HL-60/S4 treated with phorbol 12-myristate 13-acetate at 8.2 ng/mL for 4 days and 3 days (cell line): ENCODE data around the gene C1QL4.

Source experiments
- in situ Hi-C: fragments of 300-500 bp; cut with MboI; formaldehyde crosslinking; loops from 2 replicates; pipeline ENCODE4 v1.15.0; 2022; ENCODE audit warnings: low sequenced_read_pairs

Gene C1QL4

DNA sequence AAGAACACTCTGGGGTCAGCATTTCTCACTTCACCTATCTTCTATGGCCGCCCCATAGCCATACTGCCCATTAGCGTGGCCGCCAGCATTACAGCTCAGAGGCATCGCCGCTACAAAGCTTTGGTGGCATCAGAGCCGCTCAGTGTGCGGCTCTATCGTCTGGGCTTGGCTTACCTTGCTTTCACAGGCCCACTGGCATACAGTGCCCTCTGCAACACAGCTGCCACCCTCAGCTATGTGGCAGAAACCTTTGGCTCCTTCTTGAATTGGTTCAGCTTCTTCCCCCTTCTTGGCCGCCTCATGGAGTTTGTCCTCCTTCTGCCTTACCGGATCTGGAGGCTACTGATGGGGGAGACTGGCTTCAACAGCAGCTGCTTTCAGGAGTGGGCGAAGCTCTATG is 12.3 kb upstream of the C1QL4 start:
- in situ Hi-C loops = loop anchor here (10.0 kb wide), 1 partner anchor 64 kb away; no protein-coding TSS in a partner anchor

DNA sequence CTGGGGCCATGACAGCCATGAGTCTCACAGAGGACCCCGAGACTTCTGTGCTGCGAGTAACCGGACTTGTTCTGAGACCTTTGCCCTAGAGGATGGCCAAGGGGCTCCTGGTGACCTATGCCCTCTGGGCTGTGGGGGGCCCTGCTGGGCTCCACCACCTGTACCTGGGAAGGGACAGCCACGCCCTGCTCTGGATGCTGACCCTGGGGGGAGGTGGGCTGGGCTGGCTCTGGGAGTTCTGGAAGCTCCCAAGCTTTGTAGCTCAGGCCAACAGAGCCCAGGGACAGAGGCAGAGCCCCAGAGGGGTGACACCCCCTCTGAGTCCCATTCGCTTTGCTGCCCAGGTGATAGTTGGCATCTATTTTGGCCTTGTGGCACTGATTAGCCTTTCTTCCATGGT is 11.8 kb upstream of the C1QL4 start:
- in situ Hi-C loops = loop anchor here (10.0 kb wide), 1 partner anchor 64 kb away; no protein-coding TSS in a partner anchor

GRCh38 chr12:49347311-49348193 is 10.6 kb upstream of the C1QL4 start:
- in situ Hi-C loops = loop anchor here (10.0 kb wide), 1 partner anchor 63 kb away; no protein-coding TSS in a partner anchor

DNA sequence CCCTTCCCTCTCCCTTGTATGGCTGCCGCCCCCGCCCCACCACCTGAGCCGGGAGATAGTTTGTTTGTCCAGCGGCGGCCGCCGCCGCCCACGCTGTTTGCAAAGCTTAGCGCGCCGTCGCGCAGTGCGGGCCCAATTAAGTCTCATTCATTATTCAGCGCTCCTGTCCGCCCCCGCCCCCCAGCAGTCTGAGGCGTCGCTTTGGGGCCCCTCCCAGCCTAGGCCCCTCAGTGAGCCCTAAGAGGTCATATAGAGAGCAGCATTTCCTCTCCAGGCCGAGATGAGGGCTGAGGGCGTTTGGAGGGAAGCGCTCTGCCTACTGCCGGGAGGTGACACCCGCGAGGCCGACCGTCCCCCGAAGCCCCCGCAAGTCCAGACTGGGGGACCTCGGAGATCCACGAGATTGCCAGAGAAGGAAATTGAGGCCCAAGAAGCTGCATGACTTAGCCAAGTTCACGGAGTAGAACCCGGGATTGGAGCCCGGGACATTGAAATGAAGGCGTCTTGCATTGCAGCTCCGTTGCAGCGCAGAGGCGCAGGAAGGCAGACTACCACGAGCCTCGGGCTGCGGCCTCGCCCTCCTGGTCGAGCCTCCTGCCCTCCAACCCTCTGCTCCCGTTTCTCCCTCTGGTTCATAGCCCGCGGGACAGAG is 9.8 kb upstream of the C1QL4 start, which contains the start of gene DNAJC22:
Gene DNAJC22 (plus strand): TSS at position 230 of the 652 bp plus-strand sequence. CDS start 1,985 bp downstream, outside the sequence.
- in situ Hi-C loops = loop anchor here (10.0 kb wide), 1 partner anchor 62 kb away; no protein-coding TSS in a partner anchor

GRCh38 chr12:49345825-49346658 is 9.1 kb upstream of the C1QL4 start:
- in situ Hi-C loops = loop anchor here (10.0 kb wide), 1 partner anchor 61 kb away; no protein-coding TSS in a partner anchor

GRCh38 chr12:49345051-49345824 is 8.2 kb upstream of the C1QL4 start:
- in situ Hi-C loops = loop anchor here (10.0 kb wide), 1 partner anchor 60 kb away; no protein-coding TSS in a partner anchor

GRCh38 chr12:49344486-49345050 is 7.6 kb upstream of the C1QL4 start:
- in situ Hi-C loops = loop anchor here (10.0 kb wide), 1 partner anchor 60 kb away; no protein-coding TSS in a partner anchor

GRCh38 chr12:49342914-49343731 is 6.1 kb upstream of the C1QL4 start:
- in situ Hi-C loops = loop anchor here (10.0 kb wide), 1 partner anchor 58 kb away; no protein-coding TSS in a partner anchor

DNA sequence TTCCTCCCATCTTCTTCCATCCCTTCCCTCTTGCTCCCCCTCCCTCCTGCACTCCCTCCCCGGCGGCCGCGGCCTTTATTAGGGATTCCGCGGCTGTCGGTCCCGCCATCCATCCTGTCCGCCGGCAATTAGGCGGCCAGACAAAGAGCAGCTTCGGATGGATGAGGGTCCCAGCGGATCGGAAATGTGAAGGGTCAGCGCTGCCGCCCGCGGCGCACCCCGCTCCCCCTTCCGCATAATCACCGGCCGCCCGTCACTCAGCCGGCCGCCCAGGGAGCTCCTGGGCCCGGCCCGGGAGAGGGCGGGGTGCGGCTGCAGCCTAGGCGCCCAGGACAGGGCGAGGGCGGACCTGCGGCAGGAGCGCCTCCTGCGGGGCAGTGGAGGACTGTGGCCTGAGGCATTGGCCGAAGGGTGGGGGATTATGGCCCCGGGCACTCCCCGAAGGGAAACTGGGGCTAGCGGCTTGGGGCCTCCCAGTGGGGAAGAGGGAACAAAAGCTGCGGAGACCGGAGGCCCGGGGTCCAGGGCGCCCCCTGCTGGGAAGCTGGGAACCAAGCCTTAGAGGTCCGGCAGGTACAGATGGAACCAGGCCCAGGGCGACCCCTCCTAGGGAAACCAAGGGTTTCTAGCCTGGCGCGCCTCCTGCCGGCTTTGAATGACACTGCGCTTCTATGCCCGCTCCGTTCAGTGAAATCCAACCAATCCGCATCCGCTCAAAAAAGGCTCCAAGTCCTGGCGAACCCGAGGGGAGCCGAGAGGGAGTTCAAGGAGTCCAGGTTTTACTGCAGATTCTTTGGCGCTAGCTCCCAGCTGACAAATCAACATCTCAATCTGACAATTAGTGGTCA is 5.3 kb upstream of the C1QL4 start:
- in situ Hi-C loops = loop anchor here (10.0 kb wide), 1 partner anchor 57 kb away; no protein-coding TSS in a partner anchor

GRCh38 chr12:49341777-49342065 is 4.7 kb upstream of the C1QL4 start:
- in situ Hi-C loops = loop anchor here (10.0 kb wide), 1 partner anchor 57 kb away; no protein-coding TSS in a partner anchor

- in situ Hi-C loops = loop anchor here (10.0 kb wide), 1 partner anchor 56 kb away; no protein-coding TSS in a partner anchor
Observed at GRCh38 chr12:49340971-49341776, 4.2 kb upstream of the C1QL4 start.

DNA sequence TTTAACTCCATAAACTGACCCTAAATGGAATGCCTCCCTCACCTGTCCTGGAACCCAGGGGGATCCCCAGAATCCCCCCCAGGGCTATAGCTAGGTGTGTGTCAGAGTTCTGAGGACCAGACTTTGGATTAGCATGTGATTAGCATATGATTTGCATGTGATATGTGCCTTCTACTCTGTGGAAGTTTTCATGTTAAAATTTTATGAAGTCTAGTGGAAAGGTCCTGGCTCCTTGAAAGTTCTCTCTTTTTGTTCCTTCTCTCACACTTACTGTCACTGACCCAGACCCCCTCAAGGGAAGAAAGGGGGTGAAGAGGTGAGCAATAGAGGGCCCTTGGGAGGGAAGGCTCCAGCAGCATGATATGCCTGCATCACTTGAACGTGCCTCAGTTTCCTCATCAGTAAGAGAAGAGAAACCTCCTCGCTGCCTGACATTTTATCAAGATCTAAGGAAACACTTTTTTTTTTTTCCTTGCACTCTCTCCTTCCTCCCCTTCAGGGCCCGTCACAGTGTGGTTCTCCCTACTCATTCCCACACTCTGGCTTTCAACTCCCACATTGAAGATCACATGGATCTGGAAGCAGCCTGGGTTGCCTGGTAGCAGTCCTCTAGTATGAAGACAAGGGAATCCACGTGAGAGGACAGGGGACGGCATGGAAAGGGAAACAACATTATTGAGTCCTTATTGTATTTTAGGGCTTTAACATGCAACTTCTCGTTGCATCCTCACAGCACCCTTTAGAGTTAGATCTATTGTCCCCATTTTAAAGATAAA is 3.3 kb upstream of the C1QL4 start:
- in situ Hi-C loops = loop anchor here (10.0 kb wide), 1 partner anchor 55 kb away; no protein-coding TSS in a partner anchor

DNA sequence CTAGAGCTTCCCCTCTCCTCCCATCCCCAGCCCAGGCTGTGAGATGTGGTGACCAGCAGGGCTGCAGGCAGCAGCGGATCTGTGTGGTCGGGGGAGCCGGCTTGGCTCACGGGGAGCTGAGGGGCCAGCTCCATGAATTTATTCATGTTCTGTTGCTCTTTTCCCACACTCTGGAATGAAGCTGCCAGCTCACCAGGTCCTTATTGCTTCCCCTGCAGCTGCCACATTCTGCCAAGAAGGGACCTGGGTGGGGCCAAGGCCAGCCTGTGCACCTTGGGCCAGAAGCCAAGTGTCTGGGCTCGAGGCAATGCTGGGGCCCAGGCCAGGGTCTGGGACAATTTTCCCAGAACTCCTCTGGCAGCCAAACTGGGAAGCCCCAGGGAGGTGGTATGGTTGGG is 2.5 kb upstream of the C1QL4 start:
- in situ Hi-C loops = no loop called here

DNA sequence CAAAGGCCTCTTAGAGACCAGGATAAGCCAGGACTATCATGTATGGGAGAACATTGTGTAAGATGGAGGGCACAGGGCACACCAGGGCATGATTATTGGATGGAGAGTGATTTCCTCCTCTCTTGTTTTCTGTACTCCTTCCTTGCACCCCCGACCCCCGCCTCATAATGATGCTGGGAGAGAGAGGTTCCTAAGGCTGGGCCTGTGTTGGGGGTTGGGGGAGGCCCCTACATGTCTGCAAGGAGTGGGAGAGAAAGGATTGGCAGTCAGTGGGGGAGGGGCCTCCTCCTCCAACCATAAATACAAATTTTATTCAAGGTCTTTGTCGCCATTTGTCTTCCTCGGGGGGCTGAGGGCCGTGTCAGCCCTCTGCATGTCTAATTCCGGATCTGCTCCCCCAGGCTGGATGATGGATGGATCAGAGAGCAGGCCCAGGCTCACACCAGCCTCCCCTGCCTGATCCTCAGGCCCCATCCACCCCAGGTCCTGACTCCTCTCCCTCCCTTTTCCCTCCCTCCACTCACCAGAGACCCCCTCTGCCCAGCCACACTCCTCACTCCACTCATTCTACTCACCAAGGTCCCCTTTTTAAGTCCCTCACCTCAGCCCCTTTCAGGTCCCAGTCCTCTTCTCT is 2.0 kb upstream of the C1QL4 start:
- in situ Hi-C loops = no loop called here

GRCh38 chr12:49335955-49336644 is 888 bp downstream of the C1QL4 start:
- in situ Hi-C loops = no loop called here
